ENCODE measurements around the gene GNA14.

- TF ChIP-seq CTCF (IDR thresholded peaks at IDR 0.05) = no peak
- TF ChIP-seq POLR2A (IDR thresholded peaks at IDR 0.05) = no peak
- no peak for TF ChIP-seq POLR2AphosphoS5 (IDR thresholded peaks at IDR 0.05)
- TF ChIP-seq EP300 (IDR thresholded peaks at IDR 0.05) = no peak
Observed at GRCh38 chr9:77512876-77513275, 135.2 kb downstream of the GNA14 start.
